Measurements from ENCODE around the gene BGLAP. TPM values are rescaled to one million over a fixed set of nuclear protein-coding genes. Genes with fewer than 3 reads are reported as not detected.

Gene BGLAP
- total RNA-seq, 4 donors from 2014 or later: 0.29 to 4.2 (median 0.90) TPM; not detected in 1

- H3K36me3 ChIP-seq: no peaks in the 10 kb centered on the region
- no peak within 1 kb of the TSS for H3K27ac ChIP-seq
- H3K4me3 ChIP-seq: no peak within 1 kb of the TSS
- no peaks in the 10 kb centered on the region for H3K9me3 ChIP-seq
- peaks cover 0 to 5% of the 10 kb centered on the region in 2 donors for H3K4me1 ChIP-seq
- no peak for TF ChIP-seq POLR2A (IDR thresholded peaks at IDR 0.05)
- TF ChIP-seq, protein P1, sequence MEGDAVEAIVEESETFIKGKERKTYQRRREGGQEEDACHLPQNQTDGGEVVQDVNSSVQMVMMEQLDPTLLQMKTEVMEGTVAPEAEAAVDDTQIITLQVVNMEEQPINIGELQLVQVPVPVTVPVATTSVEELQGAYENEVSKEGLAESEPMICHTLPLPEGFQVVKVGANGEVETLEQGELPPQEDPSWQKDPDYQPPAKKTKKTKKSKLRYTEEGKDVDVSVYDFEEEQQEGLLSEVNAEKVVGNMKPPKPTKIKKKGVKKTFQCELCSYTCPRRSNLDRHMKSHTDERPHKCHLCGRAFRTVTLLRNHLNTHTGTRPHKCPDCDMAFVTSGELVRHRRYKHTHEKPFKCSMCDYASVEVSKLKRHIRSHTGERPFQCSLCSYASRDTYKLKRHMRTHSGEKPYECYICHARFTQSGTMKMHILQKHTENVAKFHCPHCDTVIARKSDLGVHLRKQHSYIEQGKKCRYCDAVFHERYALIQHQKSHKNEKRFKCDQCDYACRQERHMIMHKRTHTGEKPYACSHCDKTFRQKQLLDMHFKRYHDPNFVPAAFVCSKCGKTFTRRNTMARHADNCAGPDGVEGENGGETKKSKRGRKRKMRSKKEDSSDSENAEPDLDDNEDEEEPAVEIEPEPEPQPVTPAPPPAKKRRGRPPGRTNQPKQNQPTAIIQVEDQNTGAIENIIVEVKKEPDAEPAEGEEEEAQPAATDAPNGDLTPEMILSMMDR (IDR thresholded peaks at IDR 0.05): no peak
- intact Hi-C loops (cut with DNase I; ENCODE audit: low total_unique reads): no loop called here
- H3K27me3 ChIP-seq: peaks cover 0 to 3% of the 10 kb centered on the region in 2 donors
- DNase-seq: no peak
Observed at GRCh38 chr1:156247460-156248322, 5.7 kb downstream of the BGLAP start, which contains the start of gene PAQR6. Gene PAQR6 (minus strand): TSS chr1:156248056. CDS start chr1:156246731, 1,325 bp downstream.

GRCh38 chr1:156248323-156248683 is 6.3 kb downstream of the BGLAP start:
- Histone ChIP-seq H3K27me3 (peaks cover 0 to 3% of the 10 kb centered on the region in 2 donors), H3K4me3 (no peak overlapping the region), H3K27ac (no peak overlapping the region), H3K4me1 (peaks cover 0 to 5% of the 10 kb centered on the region in 2 donors), H3K9me3 (no peaks in the 10 kb centered on the region), H3K36me3 (no peaks in the 10 kb centered on the region)
- intact Hi-C loops (cut with DNase I; ENCODE audit: low total_unique reads): no loop called here
- no peak for DNase-seq
- TF ChIP-seq, protein P1 (IDR thresholded peaks at IDR 0.05): no peak
- no peak for TF ChIP-seq POLR2A (IDR thresholded peaks at IDR 0.05)

- Histone ChIP-seq H3K4me3 (no peak overlapping the region), H3K36me3 (no peaks in the 10 kb centered on the region), H3K27me3 (peaks cover 0 to 3% of the 10 kb centered on the region in 2 donors), H3K9me3 (no peaks in the 10 kb centered on the region), H3K27ac (no peak overlapping the region), H3K4me1 (peaks cover 0 to 5% of the 10 kb centered on the region in 2 donors)
- intact Hi-C loops (cut with DNase I; ENCODE audit: low total_unique reads): no loop called here
- no peak for DNase-seq
- TF ChIP-seq POLR2A (IDR thresholded peaks at IDR 0.05): no peak
- TF ChIP-seq, protein P1 (IDR thresholded peaks at IDR 0.05): no peak
Observed at GRCh38 chr1:156249593-156249992, 7.6 kb downstream of the BGLAP start.

DNA sequence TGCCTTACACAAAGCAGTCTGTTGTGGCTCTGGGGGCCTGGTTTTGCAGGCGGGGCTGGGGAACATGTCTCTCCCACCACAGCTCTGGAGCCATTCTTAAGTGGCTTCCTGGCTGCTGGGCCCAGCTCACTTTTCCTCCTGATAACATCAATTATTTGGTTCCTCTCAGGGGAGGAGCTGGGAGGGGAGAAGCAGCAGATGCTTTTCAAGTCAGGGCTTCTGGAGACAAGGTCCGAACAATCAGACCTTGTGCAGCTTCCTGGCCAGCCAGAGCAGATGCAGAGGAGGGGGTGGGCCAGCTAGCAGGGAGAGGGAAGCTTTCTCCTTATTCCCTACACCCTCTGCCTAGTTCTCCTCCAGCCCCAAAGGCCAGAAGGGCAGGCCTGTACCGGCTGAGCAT is 9.5 kb downstream of the BGLAP start:
- no peaks in the 10 kb centered on the region for H3K4me1 ChIP-seq
- H3K27me3 ChIP-seq: no peaks in the 10 kb centered on the region
- no peaks in the 10 kb centered on the region for H3K9me3 ChIP-seq
- no peaks in the 10 kb centered on the region for H3K36me3 ChIP-seq
- intact Hi-C loops (cut with DNase I; ENCODE audit: low total_unique reads): no loop called here
- TF ChIP-seq, protein P1 (IDR thresholded peaks at IDR 0.05): no peak
- TF ChIP-seq POLR2A (IDR thresholded peaks at IDR 0.05): no peak
- no peak overlapping the region for H3K27ac ChIP-seq
- no peak for DNase-seq
- H3K4me3 ChIP-seq: no peak overlapping the region

DNA sequence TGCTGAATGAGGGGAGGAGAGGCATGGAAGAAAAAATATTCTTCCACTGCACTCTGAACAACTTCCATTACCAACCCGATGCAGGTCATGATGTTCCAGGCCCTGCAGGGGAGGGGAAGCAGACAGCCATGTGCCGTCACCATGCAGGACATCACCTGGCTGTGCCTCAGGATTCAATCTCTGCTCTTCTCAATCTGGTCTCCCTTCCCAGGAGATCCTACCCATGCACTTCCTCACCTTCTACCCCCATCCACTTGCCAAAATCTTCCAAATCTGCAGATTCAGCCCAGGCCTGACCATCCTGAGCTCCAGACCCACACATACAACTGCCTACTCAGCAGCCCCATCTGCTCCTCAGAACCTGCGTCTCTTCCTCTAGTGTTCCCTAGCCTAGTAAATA is 11.7 kb downstream of the BGLAP start:
- intact Hi-C loops (cut with DNase I; ENCODE audit: low total_unique reads): no loop called here
- H3K27ac ChIP-seq: no peak overlapping the region
- no peaks in the 10 kb centered on the region for H3K36me3 ChIP-seq
- no peaks in the 10 kb centered on the region for H3K4me1 ChIP-seq
- no peaks in the 10 kb centered on the region for H3K9me3 ChIP-seq
- H3K27me3 ChIP-seq: no peaks in the 10 kb centered on the region
- no peak for DNase-seq
- H3K4me3 ChIP-seq: no peak overlapping the region
- TF ChIP-seq POLR2A (IDR thresholded peaks at IDR 0.05): no peak
- TF ChIP-seq, protein P1 (IDR thresholded peaks at IDR 0.05): no peak

All from uterus (tissue), 4 donors.